Body of pancreas (tissue), 4 donors: ENCODE results near the gene CLSTN2. TPM values are rescaled to one million over a fixed set of nuclear protein-coding genes. Genes with fewer than 3 reads are reported as not detected.

Source experiments
- ATAC-seq: fragments of 150-250 bp; one replicate; pipeline ENCODE4 v1.9.1; 2016
- DNase-seq, 4 donors: peaks; one replicate each; pipeline ENCODE4 v3.0.0-alpha.2; 2019
- H3K27ac ChIP-seq, 4 donors: fragments of 200-600 bp; sonication (generic); 1 replicate in 3 of 4; 2 replicates in 1 of 4; pipeline versions ENCODE4 v1.5.1 to v1.6.1; 2016 to 2019; ENCODE audit warnings: mild to moderate bottlenecking in 1 of 4, mixed read lengths in 1 of 4, moderate library complexity in 1 of 4
- H3K27me3 ChIP-seq, 2 donors: fragments of 200-600 bp; sonication (generic); one replicate each; pipeline ENCODE4 v1.6.0; 2016; ENCODE audit warnings: mild to moderate bottlenecking in 1 of 2
- H3K36me3 ChIP-seq, 2 donors: fragments of 200-600 bp; sonication (generic); replicated peaks in 1 of 2; 2 replicates each; pipeline ENCODE4 v1.5.1; 2016; ENCODE audit warnings: low read depth in 2 of 2; ENCODE audit not compliant: insufficient read depth in 1 of 2
- H3K4me1 ChIP-seq: fragments of 200-600 bp; sonication (generic); one replicate; pipeline ENCODE4 v1.6.0; 2016
- H3K4me3 ChIP-seq, 2 donors: fragments of 200-600 bp; sonication (generic); 1 replicate in 1 of 2; 2 replicates in 1 of 2; pipeline ENCODE4 v1.5.1; 2016 to 2019
- H3K9me3 ChIP-seq, 3 donors: fragments of 200-600 bp; sonication (generic); 1 replicate in 2 of 3; 2 replicates in 1 of 3; pipeline ENCODE4 v1.5.1; 2016
- POLR2A ChIP-seq, 3 donors: fragments of 450-650 bp; IDR thresholded peaks; one replicate each; pipeline ENCODE4 v1.6.1; 2016; ENCODE audit warnings: antibody characterized with exemption in 3 of 3, mild to moderate bottlenecking in 2 of 3
- WGBS, 2 donors: methylation state at CpG; one replicate each; pipeline ENCODE4 v1.1.5; 2017; 5-methylcytosine and 5-hydroxymethylcytosine counted together
- intact Hi-C: fragments of 100-400 bp; cut with DNase I; formaldehyde crosslinking; loops from one replicate; pipeline ENCODE4 v1.15.1; 2023
- total RNA-seq, 2 donors: library from RNA; depleted of rRNA; stranded (reverse); fragments of >200 nt; gene quantifications; one replicate each; pipeline ENCODE4 v1.1.0, GENCODE V29; 2016
- TF ChIP-seq, protein P1 (sequence below), 7 experiments: fragments of 450-650 bp in 4 of 7; fragments of 200-600 bp in 3 of 7; sonication (generic) in 3 of 7; IDR thresholded peaks; one replicate each; pipeline ENCODE4 v1.5.1; 2016 to 2019; ENCODE audit warnings: antibody characterized with exemption in 7 of 7

The CLSTN2 gene
- total RNA-seq, 2 donors from 2014 or later: 14.5 to 14.8 TPM

GRCh38 chr3:140088058-140088457, 153.1 kb downstream of the CLSTN2 start:
- WGBS, 2 donors: 87 to 92% methylated on average over 3 of the region's 3 CpGs
- Histone ChIP-seq H3K36me3 (no peaks in the 10 kb centered on the region), H3K4me1 (peaks cover 22% of the 10 kb centered on the region), H3K27ac (no peak overlapping the region), H3K4me3 (no peak overlapping the region), H3K9me3 (no peaks in the 10 kb centered on the region), H3K27me3 (no peaks in the 10 kb centered on the region)
- ATAC-seq: no peak
- DNase-seq: no peak
- intact Hi-C loops: no loop called here
- TF ChIP-seq, protein P1, sequence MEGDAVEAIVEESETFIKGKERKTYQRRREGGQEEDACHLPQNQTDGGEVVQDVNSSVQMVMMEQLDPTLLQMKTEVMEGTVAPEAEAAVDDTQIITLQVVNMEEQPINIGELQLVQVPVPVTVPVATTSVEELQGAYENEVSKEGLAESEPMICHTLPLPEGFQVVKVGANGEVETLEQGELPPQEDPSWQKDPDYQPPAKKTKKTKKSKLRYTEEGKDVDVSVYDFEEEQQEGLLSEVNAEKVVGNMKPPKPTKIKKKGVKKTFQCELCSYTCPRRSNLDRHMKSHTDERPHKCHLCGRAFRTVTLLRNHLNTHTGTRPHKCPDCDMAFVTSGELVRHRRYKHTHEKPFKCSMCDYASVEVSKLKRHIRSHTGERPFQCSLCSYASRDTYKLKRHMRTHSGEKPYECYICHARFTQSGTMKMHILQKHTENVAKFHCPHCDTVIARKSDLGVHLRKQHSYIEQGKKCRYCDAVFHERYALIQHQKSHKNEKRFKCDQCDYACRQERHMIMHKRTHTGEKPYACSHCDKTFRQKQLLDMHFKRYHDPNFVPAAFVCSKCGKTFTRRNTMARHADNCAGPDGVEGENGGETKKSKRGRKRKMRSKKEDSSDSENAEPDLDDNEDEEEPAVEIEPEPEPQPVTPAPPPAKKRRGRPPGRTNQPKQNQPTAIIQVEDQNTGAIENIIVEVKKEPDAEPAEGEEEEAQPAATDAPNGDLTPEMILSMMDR (IDR thresholded peaks at IDR 0.05): no peak
- no peak for TF ChIP-seq POLR2A (IDR thresholded peaks at IDR 0.05)

GRCh38 chr3:140088513-140088912, 153.5 kb downstream of the CLSTN2 start:
- Histone ChIP-seq H3K27ac (no peak overlapping the region), H3K4me1 (peaks cover 24% of the 10 kb centered on the region), H3K9me3 (no peaks in the 10 kb centered on the region), H3K4me3 (no peak overlapping the region), H3K27me3 (no peaks in the 10 kb centered on the region), H3K36me3 (no peaks in the 10 kb centered on the region)
- intact Hi-C loops: no loop called here
- ATAC-seq: no peak
- TF ChIP-seq POLR2A (IDR thresholded peaks at IDR 0.05): no peak
- TF ChIP-seq, protein P1 (IDR thresholded peaks at IDR 0.05): no peak
- DNase-seq: no peak
- WGBS, 2 donors: 63 to 92% methylated on average over 2 of the region's 2 CpGs

- H3K27me3 ChIP-seq: no peaks in the 10 kb centered on the region
- peaks cover 31% of the 10 kb centered on the region for H3K4me1 ChIP-seq
- no peaks in the 10 kb centered on the region for H3K36me3 ChIP-seq
- H3K4me3 ChIP-seq: no peak overlapping the region
- ATAC-seq (no peak), DNase-seq (no peak)
- H3K9me3 ChIP-seq: no peaks in the 10 kb centered on the region
- WGBS, 2 donors: 93 to 94% methylated on average over 2 of the region's 2 CpGs
- intact Hi-C loops: no loop called here
- H3K27ac ChIP-seq: no peak overlapping the region
- TF ChIP-seq POLR2A (IDR thresholded peaks at IDR 0.05): no peak
- TF ChIP-seq, protein P1 (IDR thresholded peaks at IDR 0.05): no peak
Measured at GRCh38 chr3:140089403-140090072, 154.6 kb downstream of the CLSTN2 start.

DNA sequence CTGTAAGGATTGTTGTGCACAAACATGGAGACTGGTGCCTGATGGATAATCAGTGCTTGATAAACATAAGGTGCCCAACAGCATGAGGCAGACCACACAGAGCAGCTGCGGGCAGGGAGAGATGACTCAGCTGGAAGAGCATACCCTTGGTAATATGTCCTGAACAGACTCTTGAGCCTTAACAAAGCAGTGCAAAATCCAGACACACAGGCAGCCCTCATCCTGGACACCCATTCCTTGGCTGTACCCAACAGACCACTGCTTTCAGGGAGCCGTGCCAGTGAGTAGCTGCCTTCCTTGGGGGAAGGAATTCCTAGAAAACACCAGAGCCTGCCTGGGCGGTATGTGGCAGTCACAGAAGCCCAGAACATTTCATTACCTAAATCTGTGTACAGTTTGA, 156.2 kb downstream of the CLSTN2 start:
- 85 to 92% methylated on average over 3 of the region's 3 CpGs for WGBS, 2 donors
- intact Hi-C loops: no loop called here
- Histone ChIP-seq H3K4me3 (no peak overlapping the region), H3K36me3 (no peaks in the 10 kb centered on the region), H3K27ac (no peak overlapping the region), H3K9me3 (no peaks in the 10 kb centered on the region), H3K4me1 (peaks cover 28% of the 10 kb centered on the region), H3K27me3 (no peaks in the 10 kb centered on the region)
- ATAC-seq (no peak), DNase-seq (no peak)
- TF ChIP-seq POLR2A (IDR thresholded peaks at IDR 0.05): no peak
- TF ChIP-seq, protein P1 (IDR thresholded peaks at IDR 0.05): no peak
